Stimulated activated CD8-positive, alpha-beta memory T cell treated with anti-CD3 and anti-CD28 coated beads, Interleukin-4, amount 100 ng/mL, for 1 hour (primary cell): Measurements from ENCODE around the gene TRIOBP.
A peak's percentile ranks its signal among the peaks of the same experiment; 100 is the strongest.

Source experiments
- DNase-seq, 2 donors: peaks; one replicate each; pipeline ENCODE4 v3.0.0-alpha.2; 2020; ENCODE audit warnings: low read depth in 2 of 2, low spot score in 1 of 2

TRIOBP gene

DNA sequence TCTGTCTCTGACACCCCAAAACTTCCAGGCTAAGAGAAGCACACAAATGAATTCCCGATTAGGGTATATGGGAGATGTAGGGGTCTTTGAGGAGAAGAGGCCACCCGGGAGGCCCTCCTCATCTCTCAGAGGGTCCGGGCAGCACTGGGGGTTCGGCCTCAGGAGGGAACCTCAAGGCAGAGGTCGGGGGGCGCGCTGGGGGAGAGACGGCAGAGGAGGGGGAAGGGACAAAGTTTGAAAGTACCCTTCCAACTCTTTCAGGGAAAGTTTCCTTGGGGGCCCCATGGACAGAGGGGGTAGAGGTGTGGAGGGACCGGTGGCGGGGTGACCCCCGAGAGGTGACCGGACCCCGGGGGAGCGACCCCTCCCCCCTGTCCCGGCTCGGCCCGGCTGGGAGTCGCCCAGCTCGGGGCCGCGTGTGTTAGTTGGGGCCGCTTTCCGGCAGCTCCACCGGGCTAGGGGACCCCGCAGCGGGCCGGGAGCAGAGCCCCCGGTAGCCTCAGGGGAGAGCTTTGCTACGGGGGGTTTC is 107.6 kb downstream of the TRIOBP start:
- no peak for DNase-seq

DNA sequence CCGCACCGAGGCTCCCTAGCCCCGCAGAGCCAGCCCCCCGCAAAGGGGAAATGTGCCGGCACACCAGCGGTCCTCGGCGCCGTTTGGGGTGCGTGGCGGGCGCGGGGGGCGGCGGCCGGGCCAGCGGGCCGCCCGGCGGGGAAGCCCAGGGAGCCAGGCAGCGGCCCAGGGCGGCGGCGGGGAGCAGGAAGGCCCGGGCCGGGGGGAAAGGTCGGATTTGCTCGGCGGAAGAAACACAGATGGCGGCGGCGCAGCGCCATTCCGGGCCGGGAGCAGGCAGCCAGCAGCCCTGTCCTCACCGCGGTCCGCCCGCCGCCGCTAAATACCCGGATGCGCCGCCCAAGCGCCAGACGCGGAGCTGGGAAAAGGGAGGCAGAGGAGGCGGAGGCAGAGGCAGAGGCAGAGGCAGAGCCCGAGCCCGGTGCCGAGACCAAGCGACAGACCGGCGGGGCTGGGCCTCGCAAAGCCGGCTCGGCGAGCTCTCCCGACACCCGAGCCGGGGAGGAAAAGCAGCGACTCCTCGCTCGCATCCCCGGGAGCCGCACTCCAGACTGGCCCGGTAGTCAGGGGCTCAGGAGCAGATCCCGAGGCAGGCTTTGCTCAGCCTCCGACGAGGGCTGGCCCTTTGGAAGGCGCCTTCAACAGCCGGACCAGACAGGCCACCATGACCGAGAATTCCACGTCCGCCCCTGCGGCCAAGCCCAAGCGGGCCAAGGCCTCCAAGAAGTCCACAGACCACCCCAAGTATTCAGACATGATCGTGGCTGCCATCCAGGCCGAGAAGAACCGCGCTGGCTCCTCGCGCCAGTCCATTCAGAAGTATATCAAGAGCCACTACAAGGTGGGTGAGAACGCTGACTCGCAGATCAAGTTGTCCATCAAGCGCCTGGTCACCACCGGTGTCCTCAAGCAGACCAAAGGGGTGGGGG is 108.3 kb downstream of the TRIOBP start:
- DNase-seq: peak in 1 of 2 donors; percentile 22

DNA sequence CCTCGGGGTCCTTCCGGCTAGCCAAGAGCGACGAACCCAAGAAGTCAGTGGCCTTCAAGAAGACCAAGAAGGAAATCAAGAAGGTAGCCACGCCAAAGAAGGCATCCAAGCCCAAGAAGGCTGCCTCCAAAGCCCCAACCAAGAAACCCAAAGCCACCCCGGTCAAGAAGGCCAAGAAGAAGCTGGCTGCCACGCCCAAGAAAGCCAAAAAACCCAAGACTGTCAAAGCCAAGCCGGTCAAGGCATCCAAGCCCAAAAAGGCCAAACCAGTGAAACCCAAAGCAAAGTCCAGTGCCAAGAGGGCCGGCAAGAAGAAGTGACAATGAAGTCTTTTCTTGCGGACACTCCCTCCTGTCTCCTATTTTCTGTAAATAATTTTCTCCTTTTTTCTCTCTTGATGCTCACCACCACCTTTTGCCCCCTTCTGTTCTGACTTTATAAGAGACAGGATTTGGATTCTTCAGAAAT is 109.0 kb downstream of the TRIOBP start:
- DNase-seq: no peak

DNA sequence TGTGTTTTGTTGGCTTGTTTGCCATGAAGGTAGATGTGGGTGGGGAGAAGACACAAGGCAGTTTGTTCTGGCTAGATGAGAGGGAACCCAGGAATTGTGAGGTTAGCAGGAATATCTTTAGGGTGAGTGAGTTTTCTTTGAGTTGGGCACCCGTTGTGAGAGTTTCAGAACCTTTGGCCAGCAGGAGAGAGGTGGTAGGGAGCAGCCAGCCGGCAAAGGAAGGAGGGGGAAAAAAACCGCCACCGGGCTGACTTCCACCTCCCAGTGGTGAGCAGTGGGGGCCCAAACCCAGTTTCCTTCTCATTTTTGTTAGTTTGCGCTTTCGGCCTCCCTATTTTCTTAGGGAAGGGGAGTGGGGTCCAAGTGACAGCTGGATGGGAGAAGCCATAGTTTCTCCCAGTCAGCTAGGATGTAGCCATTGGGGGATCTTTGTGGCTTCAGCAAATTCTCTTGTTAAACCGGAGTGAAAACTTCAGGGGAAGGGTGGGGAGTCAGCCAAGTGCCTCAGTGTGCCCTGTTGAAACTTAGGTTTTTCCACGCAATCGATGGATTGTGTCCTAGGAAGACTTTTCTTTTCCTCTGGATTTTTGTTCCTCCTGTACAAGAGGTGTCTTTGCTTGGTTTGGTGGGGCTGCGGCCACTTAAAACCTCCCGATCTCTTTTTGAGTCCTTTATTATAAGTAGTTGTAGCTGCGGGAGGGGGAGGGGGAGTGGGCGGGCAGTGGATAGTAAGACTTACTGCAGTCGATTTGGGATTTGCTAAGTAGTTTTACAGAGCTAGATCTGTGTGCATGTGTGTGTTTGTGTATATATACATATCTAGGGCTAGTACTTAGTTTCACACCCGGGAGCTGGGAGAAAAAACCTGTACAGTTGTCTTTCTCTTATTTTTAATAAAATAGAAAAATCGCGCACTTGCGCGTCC is 109.8 kb downstream of the TRIOBP start:
- no peak for DNase-seq

DNA sequence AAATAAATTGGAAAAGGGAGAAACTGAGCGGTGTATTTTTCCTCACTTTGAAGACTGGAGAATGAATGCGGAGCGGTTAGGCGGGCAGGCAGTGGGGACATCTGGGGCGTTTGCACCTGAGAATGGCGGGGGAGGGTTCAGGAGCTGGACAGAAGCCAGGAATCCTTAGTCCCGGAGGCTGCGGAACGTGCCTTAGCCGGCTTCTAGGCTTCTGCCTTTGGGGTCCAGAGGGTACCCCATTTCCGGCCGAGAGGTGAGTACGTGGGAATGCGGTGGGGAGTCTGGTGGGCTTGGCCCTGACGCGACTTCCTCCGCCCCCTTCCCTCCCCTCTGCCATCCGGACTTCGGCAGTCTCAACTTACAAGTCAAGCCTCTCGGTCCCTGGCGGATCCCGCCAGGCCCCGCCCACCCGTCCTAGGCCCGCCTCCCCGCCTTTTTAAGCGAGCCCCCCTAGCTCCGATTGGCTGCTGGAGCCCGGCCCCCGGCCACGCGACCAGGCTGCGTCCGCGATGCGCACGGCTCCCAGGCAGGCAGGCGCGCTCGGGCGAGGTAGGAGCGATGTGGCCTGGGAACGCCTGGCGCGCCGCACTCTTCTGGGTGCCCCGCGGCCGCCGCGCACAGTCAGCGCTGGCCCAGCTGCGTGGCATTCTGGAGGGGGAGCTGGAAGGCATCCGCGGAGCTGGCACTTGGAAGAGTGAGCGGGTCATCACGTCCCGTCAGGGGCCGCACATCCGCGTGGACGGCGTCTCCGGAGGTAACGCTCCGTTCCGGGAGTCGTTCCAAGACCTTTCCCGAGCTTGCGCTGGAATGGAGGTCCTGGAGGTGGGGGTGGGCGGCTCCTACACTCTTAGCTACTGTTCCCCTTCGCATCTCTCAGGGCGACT is 110.8 kb downstream of the TRIOBP start, which contains the start of gene GCAT:
Gene GCAT, plus strand, starts transcription at position 525 of the 884 bp plus-strand sequence. Its CDS starts 34 bp downstream, at position 559.
- peak; percentile 44 to 71 for DNase-seq

DNA sequence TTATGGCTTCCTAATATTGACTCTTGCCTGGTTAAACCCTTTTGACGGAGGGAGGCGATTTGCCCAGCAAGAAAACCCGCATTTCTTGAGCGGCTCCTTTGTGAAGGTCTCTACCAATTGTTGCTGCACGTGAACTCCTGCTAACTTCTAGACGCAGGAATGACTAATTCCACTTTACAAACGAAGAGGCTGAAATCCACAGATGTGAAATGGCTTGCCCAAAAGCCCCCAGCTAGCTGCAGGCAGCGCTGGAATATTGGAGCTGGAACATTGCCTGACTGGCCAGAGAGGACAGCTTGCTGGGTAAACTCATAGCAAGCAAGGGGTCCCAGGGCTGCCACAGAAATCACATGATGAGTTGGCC is 111.4 kb downstream of the TRIOBP start:
- DNase-seq: no peak

DNA sequence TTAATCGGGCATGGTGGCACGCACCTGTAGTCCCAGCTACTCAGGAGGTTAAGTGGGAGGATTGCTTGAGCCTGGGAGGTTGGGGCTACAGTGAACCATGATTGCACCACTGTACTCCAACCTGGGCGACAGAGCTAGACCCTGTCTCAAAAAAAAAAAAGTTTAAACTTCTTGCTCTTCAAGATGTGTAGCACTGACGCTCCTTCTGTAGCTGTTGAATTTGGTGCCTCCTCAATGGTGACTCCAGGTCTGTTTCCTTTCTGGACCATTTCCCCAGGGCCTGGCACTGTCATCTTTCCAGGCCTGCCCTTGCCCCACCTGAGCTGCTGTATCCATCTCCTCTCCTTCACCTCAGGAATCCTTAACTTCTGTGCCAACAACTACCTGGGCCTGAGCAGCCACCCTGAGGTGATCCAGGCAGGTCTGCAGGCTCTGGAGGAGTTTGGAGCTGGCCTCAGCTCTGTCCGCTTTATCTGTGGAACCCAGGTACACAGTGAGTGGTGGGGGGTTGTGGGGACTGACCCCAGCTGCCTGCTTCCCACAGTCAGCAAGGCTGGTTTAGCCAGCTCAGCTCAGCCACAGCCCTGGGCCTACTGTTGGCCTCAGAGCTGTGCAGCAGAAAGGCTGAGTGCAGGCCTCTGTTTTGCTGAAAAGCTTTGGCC is 113.0 kb downstream of the TRIOBP start:
- no peak for DNase-seq

DNA sequence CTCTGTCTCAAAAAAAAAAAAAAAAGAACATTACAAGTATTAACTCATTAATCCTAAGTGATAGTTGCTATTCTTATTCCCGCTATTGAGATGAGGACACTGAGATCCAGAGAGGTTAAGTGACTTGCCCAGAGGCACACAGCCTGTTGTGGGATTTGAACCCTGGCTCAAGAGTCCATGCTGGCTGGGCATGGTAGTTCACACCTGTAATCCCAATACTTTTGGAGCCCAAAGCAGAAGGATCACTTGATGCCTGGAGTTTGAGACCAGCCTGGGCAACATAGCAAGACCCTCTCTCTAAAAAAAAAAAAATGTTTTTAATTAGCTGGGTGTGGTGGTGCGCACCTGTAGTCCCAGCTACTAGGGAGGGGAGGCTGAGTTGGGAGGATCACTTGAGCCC is 115.0 kb downstream of the TRIOBP start:
- DNase-seq: no peak

DNA sequence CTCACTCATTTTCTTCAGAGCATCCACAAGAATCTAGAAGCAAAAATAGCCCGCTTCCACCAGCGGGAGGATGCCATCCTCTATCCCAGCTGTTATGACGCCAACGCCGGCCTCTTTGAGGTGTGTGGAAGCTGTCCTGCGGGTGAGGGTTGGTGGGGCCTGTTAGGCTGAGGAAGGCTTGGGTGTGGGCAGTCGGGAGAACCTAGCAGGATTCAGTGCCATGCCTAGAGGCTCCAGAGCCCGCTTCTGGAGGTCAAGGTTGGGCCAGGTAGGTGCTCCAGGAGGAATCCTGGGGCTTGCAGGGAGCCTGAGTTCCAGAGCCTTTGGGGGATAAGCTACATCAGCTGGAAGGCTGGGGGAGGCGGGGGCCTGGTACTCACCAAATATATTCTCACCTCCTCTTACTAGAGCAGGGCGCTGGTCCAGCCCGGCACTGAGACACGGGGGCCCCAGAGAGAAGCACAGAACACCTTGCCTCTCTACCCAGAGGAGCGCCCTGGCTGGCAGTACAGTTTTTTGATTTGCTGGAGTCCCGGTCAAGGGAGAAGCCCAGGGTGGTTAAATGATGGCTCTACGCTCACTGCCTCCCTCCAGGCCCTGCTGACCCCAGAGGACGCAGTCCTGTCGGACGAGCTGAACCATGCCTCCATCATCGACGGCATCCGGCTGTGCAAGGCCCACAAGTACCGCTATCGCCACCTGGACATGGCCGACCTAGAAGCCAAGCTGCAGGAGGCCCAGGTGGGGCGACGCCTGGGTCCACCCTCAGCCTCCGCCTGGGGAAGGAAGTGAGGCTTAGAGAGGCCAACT is 116.2 kb downstream of the TRIOBP start:
- DNase-seq: no peak

DNA sequence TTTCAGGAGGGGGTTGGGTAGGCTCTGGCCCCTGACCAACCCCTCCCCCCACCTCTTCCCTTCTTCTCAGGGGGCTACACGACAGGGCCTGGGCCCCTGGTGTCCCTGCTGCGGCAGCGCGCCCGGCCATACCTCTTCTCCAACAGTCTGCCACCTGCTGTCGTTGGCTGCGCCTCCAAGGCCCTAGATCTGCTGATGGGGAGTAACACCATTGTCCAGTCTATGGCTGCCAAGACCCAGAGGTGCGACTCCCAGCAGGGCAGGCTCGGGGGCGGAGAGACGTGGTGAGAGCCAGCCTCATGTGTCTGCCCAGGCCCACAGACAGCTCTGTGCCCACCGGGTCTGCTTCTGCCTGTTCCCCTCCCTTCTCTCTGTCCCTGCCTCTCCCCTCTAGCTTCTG is 118.7 kb downstream of the TRIOBP start:
- no peak for DNase-seq

DNA sequence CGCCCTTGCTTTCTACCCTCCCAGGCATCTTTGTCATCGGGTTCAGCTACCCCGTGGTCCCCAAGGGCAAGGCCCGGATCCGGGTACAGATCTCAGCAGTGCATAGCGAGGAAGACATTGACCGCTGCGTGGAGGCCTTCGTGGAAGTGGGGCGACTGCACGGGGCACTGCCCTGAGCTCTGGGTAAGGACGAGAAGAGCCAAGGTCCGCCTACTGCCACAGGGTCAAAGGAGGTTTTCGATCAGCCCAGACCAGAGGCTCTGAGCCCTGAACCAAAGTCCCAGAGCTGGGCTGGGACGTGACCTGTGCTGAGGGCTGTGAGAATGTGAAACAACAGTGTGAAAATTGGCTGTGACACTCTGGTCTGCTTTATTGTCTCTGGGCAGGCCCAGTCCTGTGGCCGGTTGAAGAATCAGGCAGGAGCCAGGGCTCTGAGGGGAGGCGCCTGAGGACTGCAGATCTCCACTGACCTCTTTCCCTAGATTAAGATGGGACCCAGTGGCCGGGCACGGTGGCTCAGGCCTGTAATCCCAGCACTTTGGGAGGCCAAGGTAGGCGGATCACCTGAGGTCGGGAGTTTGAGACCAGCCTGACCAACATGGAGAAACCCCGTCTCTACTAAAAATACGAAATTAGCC is 119.8 kb downstream of the TRIOBP start:
- no peak for DNase-seq

DNA sequence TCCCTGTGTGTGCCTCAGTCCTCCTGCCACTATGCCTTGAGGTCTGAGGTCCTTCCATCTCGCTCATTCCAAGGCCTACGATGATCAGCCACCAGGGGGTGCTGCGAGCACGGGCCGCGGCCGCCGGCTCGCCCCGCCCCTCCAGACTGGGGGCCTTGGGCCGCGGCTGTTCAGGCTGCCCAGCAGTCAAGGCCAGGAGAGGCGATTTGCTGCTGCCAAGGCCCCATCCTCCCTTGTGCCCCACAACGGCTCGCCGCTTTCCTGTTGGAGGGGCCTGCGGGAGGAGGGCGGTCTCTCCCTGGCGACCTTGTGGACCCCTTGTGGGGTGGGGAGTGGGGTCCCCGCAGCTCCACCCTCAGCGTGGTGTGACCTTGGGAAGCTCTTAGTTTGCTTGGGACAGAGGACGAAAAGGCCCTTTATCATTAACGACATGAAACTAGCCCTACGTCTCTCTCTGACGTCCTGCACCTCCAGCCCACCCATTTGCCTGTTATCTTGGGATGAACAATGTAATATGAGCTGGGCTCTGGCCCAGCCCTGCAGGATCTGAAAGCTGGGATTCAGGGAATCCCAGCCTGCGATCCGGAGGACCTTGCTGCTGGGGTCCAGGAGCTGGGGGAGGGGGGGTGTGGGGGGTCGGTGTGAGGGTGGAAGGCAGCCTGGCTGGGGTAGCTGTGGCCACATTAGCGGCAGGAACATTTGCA is 121.0 kb downstream of the TRIOBP start:
- peak; percentile 65 to 71 for DNase-seq

DNA sequence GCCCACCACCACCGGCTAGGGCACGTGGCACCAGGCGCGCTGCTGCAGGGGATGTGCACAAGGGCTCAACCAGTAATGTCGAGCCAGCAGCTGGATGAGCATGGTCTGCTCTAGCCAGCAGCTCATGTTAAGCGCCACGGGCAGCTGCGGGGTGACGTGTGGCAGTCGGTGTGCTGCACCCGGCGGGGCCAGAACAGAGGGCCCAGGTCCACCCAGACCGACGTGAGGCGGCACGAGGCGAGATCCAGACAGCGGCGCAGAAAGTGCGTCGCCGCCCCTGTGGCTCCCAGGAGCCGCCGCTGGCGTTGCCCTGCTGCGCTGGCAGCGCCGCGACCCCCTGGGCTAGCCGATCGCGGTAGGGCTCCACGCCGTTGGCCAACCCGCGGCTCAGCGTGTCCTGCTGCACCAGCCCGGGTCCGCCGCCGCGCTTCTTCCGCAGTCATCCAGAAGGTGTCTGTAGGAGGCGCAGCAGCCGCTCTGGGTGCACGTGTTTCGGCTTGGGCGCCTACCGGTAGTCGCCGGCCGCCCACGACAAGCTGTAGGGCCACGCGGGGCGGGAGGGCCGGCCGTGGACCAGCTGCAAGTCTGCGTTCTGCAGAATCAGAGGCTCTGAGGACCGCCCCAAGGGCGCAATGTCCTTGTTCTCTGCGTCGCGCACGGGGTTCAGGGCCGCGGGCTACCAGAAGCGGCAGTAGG is 121.7 kb downstream of the TRIOBP start:
- peak in 1 of 2 donors; percentile 27 for DNase-seq

DNA sequence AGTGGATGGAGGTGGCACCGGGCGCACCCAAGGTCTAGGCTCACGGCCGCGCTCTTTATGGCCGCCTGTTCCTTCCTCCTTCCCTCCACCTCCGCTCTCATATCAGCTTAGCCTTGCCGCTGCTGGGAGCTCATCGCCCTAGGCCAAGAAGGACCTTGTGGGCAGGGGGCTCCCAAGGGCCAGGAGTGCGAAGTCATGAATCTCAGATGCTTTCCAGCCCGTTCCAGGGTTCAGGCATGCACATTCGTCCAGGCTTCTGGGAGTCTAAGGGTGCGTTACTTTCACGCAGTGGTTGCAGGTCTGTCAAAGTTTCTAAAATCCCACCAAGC is 122.2 kb downstream of the TRIOBP start:
- no peak for DNase-seq

DNA sequence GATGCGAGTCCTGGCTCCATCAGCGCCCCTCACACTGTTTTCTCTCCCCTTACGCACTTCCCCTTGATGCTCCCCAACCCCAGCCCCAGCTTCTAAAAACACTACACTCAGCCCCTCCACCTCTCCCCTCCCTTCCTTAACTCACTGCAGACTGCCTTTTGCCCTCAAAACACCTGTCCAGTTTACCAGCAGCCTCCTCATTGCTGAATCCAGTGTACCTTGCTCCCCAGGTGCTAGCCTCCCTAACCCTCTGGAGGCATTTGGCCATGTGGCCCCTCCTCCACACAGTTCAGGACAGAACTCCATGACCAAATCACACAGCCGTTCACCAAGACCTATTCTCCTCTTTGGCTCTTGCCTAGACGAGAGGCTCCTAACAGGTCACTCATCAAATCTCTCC is 123.5 kb downstream of the TRIOBP start:
- no peak for DNase-seq

DNA sequence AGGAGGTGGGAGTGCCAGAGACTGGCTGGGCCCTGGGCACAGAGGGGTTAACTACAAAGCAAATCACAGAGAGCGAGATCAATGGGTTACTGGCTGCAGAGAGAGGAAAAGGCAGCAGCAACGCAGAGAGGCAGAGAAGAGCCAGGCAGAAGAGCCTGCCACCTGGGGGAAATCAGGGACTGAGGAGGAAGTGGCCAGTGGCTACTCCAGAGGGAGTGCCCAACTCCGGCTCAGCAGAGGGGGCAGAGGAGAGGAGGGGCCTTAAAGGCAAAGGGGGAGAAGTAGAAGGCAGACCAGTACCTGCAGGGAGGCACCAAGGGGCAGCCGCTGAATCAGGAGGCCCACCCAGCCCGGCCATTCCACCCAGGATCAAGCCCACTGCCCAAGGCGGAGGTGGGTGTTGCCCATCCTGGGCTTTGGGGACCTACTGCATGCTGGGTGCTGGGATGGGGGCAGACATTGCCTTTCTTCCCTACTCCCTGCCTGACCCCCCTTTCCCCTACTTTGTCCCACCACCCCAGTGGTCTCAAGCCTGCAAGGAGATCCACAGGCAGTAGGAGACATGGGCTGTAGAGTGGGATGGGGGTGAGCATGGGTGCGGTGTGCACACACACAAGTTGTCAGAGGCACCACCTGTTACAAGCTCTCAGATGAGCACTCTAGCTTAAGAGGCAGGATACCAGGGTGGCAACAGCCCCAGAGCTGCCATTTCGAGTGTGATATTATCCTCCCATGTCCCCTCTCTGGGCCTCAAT is 125.4 kb downstream of the TRIOBP start:
- no peak for DNase-seq
